Colonic mucosa (tissue), 4 donors: ENCODE results near the gene LEMD1. TPM values are rescaled to one million over a fixed set of nuclear protein-coding genes. Genes with fewer than 3 reads are reported as not detected.
A peak's percentile ranks its signal among the peaks of the same experiment; 100 is the strongest.

Source experiments
- DNase-seq: peaks from one replicate; pipeline ENCODE4 v3.0.0-alpha.2; 2020
- H3K27ac ChIP-seq: fragments of 200-600 bp; one replicate; pipeline ENCODE4 v1.8.0; 2021
- H3K27me3 ChIP-seq: fragments of 200-600 bp; one replicate; pipeline ENCODE4 v1.8.0; 2021
- H3K36me3 ChIP-seq: fragments of 200-600 bp; one replicate; pipeline ENCODE4 v1.8.0; 2021
- H3K4me1 ChIP-seq: fragments of 200-600 bp; one replicate; pipeline ENCODE4 v1.8.0; 2021; ENCODE audit warnings: mild to moderate bottlenecking
- H3K4me3 ChIP-seq: fragments of 200-600 bp; one replicate; pipeline ENCODE4 v1.8.0; 2021
- H3K9ac ChIP-seq, 2 donors: one replicate each; pipeline ENCODE4 v1.7.0; 2013; ENCODE audit warnings: control low read depth in 2 of 2, low read depth in 2 of 2, low read length in 2 of 2
- H3K9me3 ChIP-seq: fragments of 200-600 bp; one replicate; pipeline ENCODE4 v1.8.0; 2021
- CTCF ChIP-seq: fragments of 200-600 bp; IDR thresholded peaks from one replicate; pipeline ENCODE4 v1.8.0; 2022; ENCODE audit warnings: antibody characterized with exemption, mild to moderate bottlenecking
- intact Hi-C: fragments of 100-400 bp; cut with DNase I; formaldehyde crosslinking; loops from one replicate; pipeline ENCODE4 v1.14.1; 2022
- microRNA-seq: library from miRNA; unstranded; fragments of <30 nt; microRNA quantifications from one replicate; pipeline ENCODE4, GENCODE V29; 2019
- total RNA-seq, 2 donors: library from RNA; stranded (reverse); fragmentation: NEBNext Ultra II Directional in 1 of 2; extraction: Animal tissue kit (Norgen Biotek cat#: 25700) in 1 of 2; gene quantifications; one replicate each; pipeline ENCODE4 v1.2.1, GENCODE V29; 2021
- donor health status: healthy.
- donor health status: DM: no; HTN: no; CAD: no.
- donor health status: DM: no; HTN: no; CAD: no.

The LEMD1 gene
- total RNA-seq, 2 donors from 2014 or later = 0.77 to 1.1 TPM

GRCh38 chr1:205337481-205337880 is 84.4 kb downstream of the LEMD1 start:
- H3K9ac ChIP-seq = no peak overlapping the region
- no peak overlapping the region for H3K4me3 ChIP-seq
- no peaks in the 10 kb centered on the region for H3K36me3 ChIP-seq
- intact Hi-C loops = loop anchor here (5.0 kb wide), 1 partner anchor 145 kb away; no protein-coding TSS in a partner anchor
- no peaks in the 10 kb centered on the region for H3K27me3 ChIP-seq
- no peaks in the 10 kb centered on the region for H3K9me3 ChIP-seq
- DNase-seq = no peak
- no peak overlapping the region for H3K27ac ChIP-seq
- no peak for TF ChIP-seq CTCF
- no peaks in the 10 kb centered on the region for H3K4me1 ChIP-seq

DNA sequence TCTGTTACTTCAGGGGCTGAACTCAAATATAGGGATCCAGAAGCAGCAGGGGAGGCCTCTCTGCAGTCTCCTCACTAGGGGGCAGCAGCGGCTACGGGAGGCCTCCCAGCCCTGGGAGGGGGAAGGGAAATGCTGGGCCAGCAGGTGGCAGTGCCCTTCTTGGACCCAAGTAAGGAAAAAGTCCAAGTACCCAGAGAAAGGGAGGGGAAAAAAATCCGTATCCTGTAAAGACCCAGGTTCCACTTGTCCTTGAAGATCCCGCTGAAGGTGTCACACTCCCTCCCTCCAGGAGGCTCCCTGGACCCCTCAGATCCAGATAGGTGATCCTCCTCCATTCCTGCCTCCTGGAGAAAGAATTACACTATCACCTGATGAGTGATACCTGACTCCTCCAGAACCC is 86.2 kb downstream of the LEMD1 start:
- no peak overlapping the region for H3K27ac ChIP-seq
- DNase-seq = peak; percentile 90
- no peaks in the 10 kb centered on the region for H3K9me3 ChIP-seq
- intact Hi-C loops = loop anchor here (5.0 kb wide), 1 partner anchor 147 kb away; no protein-coding TSS in a partner anchor
- H3K9ac ChIP-seq = no peak overlapping the region
- no peaks in the 10 kb centered on the region for H3K4me1 ChIP-seq
- TF ChIP-seq CTCF = peak; percentile 91
- no peaks in the 10 kb centered on the region for H3K36me3 ChIP-seq
- H3K4me3 ChIP-seq = no peak overlapping the region
- no peaks in the 10 kb centered on the region for H3K27me3 ChIP-seq

GRCh38 chr1:205332015-205332791 is 89.7 kb downstream of the LEMD1 start:
- TF ChIP-seq CTCF = no peak
- H3K9me3 ChIP-seq = no peaks in the 10 kb centered on the region
- no peaks in the 10 kb centered on the region for H3K4me1 ChIP-seq
- no peak overlapping the region for H3K9ac ChIP-seq
- no peak overlapping the region for H3K4me3 ChIP-seq
- no peak for DNase-seq
- no peaks in the 10 kb centered on the region for H3K27me3 ChIP-seq
- H3K27ac ChIP-seq = no peak overlapping the region
- no peaks in the 10 kb centered on the region for H3K36me3 ChIP-seq
- intact Hi-C loops = no loop called here

Small RNA genes within 50 kb of the gene (microRNA-seq; reads per million reads assigned to microRNA genes)
- gene MIR135B = 62.3 reads per million, percentile 47 among the genes with 10 or more reads in this experiment

Other genes starting within 250 kb of the LEMD1 start
- 1 to 10 TPM; 4.5 to 5.7 TPM for gene DSTYK, start 210.4 kb downstream of the LEMD1 start, total RNA-seq
- under 1 TPM; 0.25 to 0.88 TPM for gene TMCC2, start 194.1 kb downstream of the LEMD1 start, total RNA-seq
- 10 to 100 TPM; 21.2 to 27.2 TPM for gene NUAK2, start 100.3 kb downstream of the LEMD1 start, total RNA-seq
- gene KLHDC8A, start 65.1 kb downstream of the LEMD1 start, total RNA-seq = under 1 TPM; 0.44 to 0.58 TPM
- gene BLACAT1, start 34.0 kb upstream of the LEMD1 start, total RNA-seq = under 1 TPM; 0.20 to 0.37 TPM
- gene CDK18, start 82.6 kb upstream of the LEMD1 start, total RNA-seq = 10 to 100 TPM; 27.9 to 46.0 TPM
- 10 to 100 TPM; 30.5 to 37.6 TPM for gene ELK4, start 210.0 kb upstream of the LEMD1 start, total RNA-seq